PC-3 (cell line): ENCODE measurements around the gene MIPEP. TPM values are rescaled to one million over a fixed set of nuclear protein-coding genes. Genes with fewer than 3 reads are reported as not detected.
A peak's percentile ranks its signal among the peaks of the same experiment; 100 is the strongest.

Source experiments
- ATAC-seq: fragments of 200-7000 bp; cut with Tn5 transposase; 2 replicates; pipeline ENCODE4 v1.9.1; 2020; ENCODE audit warnings: mild to moderate bottlenecking, moderate library complexity
- BruUV-seq: library from RNA; stranded (reverse); fragments of 400-500 nt; replicated peaks from 2 replicates; lab custom pipeline; 2021; lab: Mats Ljungman, UMichigan
- CTCF ChIA-PET: fragments of 300-600 bp; sonication (Branson Sonifier 250); formaldehyde crosslinking; loops from one replicate; lab custom pipeline; 2022; ENCODE audit warnings: antibody characterized with exemption; lab: Charles Lee
- POLR2A ChIA-PET: fragments of 300-600 bp; sonication (Branson Sonifier 250); formaldehyde crosslinking; loops from one replicate; lab custom pipeline; 2022; ENCODE audit warnings: antibody characterized with exemption; ENCODE audit not compliant: unreplicated experiment; lab: Charles Lee
- DNase-seq: peaks from one replicate; pipeline ENCODE4 v3.0.0-alpha.2; 2015
- H2AFZ ChIP-seq: fragments of 300-600 bp; sonication (generic); 2 replicates; pipeline ENCODE4 v1.6.0; 2016; ENCODE audit warnings: antibody characterized with exemption, low read length
- H3F3A ChIP-seq: fragments of 300-600 bp; sonication (generic); one replicate; pipeline ENCODE4 v1.6.0; 2017; ENCODE audit warnings: antibody characterized with exemption, low read length, control low read depth, mild to moderate bottlenecking; ENCODE audit not compliant: unreplicated experiment
- H3K27ac ChIP-seq: fragments of 300-600 bp; sonication (generic); 2 replicates; pipeline ENCODE4 v1.5.1; 2016; ENCODE audit warnings: mild to moderate bottlenecking, low read length
- H3K27me3 ChIP-seq: fragments of 300-600 bp; sonication (generic); 2 replicates; pipeline ENCODE4 v1.6.1; 2016; ENCODE audit warnings: low read length, mixed read lengths
- H3K36me3 ChIP-seq: fragments of 300-600 bp; sonication (generic); 2 replicates; pipeline ENCODE4 v1.6.1; 2016; ENCODE audit warnings: low read depth, mixed run types, low read length, mixed read lengths
- H3K4me1 ChIP-seq: fragments of 300-600 bp; sonication (generic); 2 replicates; pipeline ENCODE4 v1.5.1; 2016; ENCODE audit warnings: low read length; ENCODE audit not compliant: insufficient read depth
- H3K4me2 ChIP-seq: fragments of 300-600 bp; sonication (generic); 2 replicates; pipeline ENCODE4 v1.6.0; 2016; ENCODE audit warnings: low read length
- H3K4me3 ChIP-seq: fragments of 300-600 bp; sonication (generic); 2 replicates; pipeline ENCODE4 v1.5.1; 2016; ENCODE audit warnings: mild to moderate bottlenecking, low read length, mixed read lengths
- H3K79me2 ChIP-seq: fragments of 300-600 bp; sonication (generic); 2 replicates; pipeline ENCODE4 v1.6.1; 2017; ENCODE audit warnings: low read length, mixed read lengths
- H3K9ac ChIP-seq: fragments of 300-600 bp; sonication (generic); 2 replicates; pipeline ENCODE4 v1.6.0; 2016; ENCODE audit warnings: mild to moderate bottlenecking, low read length
- H3K9me2 ChIP-seq: fragments of 300-600 bp; sonication (generic); replicated peaks from 2 replicates; pipeline ENCODE4 v1.6.1; 2016; ENCODE audit warnings: mixed run types, low read length, mixed read lengths
- H3K9me3 ChIP-seq: fragments of 300-600 bp; sonication (generic); 2 replicates; pipeline ENCODE4 v1.6.1; 2016; ENCODE audit warnings: low read length, mixed read lengths
- H4K20me1 ChIP-seq: fragments of 300-600 bp; sonication (generic); 2 replicates; pipeline ENCODE4 v1.6.1; 2016; ENCODE audit warnings: low read length, mixed read lengths
- CTCF ChIP-seq: fragments of 300-600 bp; sonication (generic); conservative IDR thresholded peaks from 2 replicates; pipeline ENCODE4 v1.5.1; 2017; ENCODE audit warnings: antibody characterized with exemption, low read depth, mild to moderate bottlenecking, low read length
- EZH2 ChIP-seq: fragments of 300-600 bp; sonication (generic); IDR thresholded peaks from one replicate; pipeline ENCODE4 v1.6.1; 2017; ENCODE audit warnings: antibody characterized with exemption, mild to moderate bottlenecking, low read length; ENCODE audit not compliant: unreplicated experiment
- EZH2phosphoT487 ChIP-seq: fragments of 300-600 bp; sonication (generic); IDR thresholded peaks from 2 replicates; pipeline ENCODE4 v1.6.1; 2018; ENCODE audit warnings: mild to moderate bottlenecking, antibody characterized with exemption, low read length, borderline replicate concordance
- intact Hi-C: fragments of 100-400 bp; cut with micrococcal nuclease; formaldehyde crosslinking; loops from 2 replicates; pipeline ENCODE4 v1.9.0; 2023
- total RNA-seq: library from RNA; depleted of rRNA; stranded (reverse); fragments of >200 nt; gene quantifications from 2 replicates; pipeline ENCODE4 v1.2.3, GENCODE V29; 2014

Gene MIPEP
- total RNA-seq, 1 experiment from 2014 or later: 30.5 TPM

- no peak for ATAC-seq
- BruUV-seq: no TSS peak
- H2AFZ ChIP-seq: no peak overlapping the region
- H4K20me1 ChIP-seq: no peaks in the 10 kb centered on the region
- H3K9me2 ChIP-seq: no peaks in the 10 kb centered on the region
- no peaks in the 10 kb centered on the region for H3K9me3 ChIP-seq
- H3K36me3 ChIP-seq: peaks cover 4% of the 10 kb centered on the region; the same call in 1 of the 2 replicates
- no peaks in the 10 kb centered on the region for H3K79me2 ChIP-seq
- ChIA-PET POLR2A (no interaction called here), CTCF (no interaction called here)
- intact Hi-C loops: no loop called here
- DNase-seq: no peak
- no peak overlapping the region for H3K4me3 ChIP-seq
- no peak for TF ChIP-seq CTCF
- TF ChIP-seq EZH2: no peak
- TF ChIP-seq EZH2phosphoT487: no peak
- H3K27me3 ChIP-seq: no peaks in the 10 kb centered on the region
- no peak overlapping the region for H3K9ac ChIP-seq
- H3K4me1 ChIP-seq: no peaks in the 10 kb centered on the region
- H3K27ac ChIP-seq: no peak overlapping the region
- no peak overlapping the region for H3K4me2 ChIP-seq
- no peaks in the 10 kb centered on the region for H3F3A ChIP-seq
Observed at GRCh38 chr13:23877286-23877685, 11.9 kb downstream of the MIPEP start.

GRCh38 chr13:23876265-23876664, 12.9 kb downstream of the MIPEP start:
- TF ChIP-seq CTCF (peak; percentile 64), EZH2phosphoT487 (no peak)
- BruUV-seq: no TSS peak
- ATAC-seq: peak; percentile 65
- Histone ChIP-seq H3K9me2 (no peaks in the 10 kb centered on the region), H3K27me3 (no peaks in the 10 kb centered on the region), H3K4me2 (no peak overlapping the region), H3K4me3 (no peak overlapping the region), H3K4me1 (peaks cover 4% of the 10 kb centered on the region), H3K9ac (no peak overlapping the region), H4K20me1 (no peaks in the 10 kb centered on the region), H3K79me2 (no peaks in the 10 kb centered on the region), H3K9me3 (no peaks in the 10 kb centered on the region), H3K27ac (no peak overlapping the region), H3F3A (no peaks in the 10 kb centered on the region), H3K36me3 (0 out of 2 replicates have a peak, but pooled peaks cover 4% of the 10 kb centered on the region), H2AFZ (no peak overlapping the region)
- intact Hi-C loops: no loop called here
- ChIA-PET CTCF (no interaction called here), POLR2A (no interaction called here)
- peak; percentile 47 for DNase-seq

DNA sequence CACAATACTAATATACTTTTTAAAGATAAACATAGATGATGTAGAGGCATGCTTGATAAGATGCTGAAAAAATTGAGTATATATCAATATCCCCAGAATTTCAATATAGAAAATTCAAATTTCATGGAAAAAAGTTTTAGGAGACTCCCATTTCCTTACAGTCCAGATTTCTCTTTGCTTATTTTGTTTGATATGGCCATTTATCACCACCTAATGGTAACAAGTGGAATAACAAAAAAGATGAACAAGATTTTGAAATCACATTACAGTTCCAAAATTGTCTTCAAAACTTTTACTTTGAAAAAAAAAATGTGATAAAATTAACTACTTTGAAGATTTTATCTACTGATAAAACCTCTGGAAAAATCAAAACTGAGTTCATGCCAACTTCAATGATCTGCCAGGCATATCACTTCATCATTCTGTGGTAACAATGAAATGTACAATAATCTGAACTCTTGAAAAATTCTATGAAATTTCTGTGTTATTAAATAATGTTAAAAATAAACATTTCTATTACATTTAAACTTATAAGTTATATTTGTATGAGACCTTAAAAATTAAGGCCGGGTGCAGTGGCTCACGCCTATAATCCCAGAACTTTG, 17.5 kb downstream of the MIPEP start:
- H3K9ac ChIP-seq: peak overlapping the region; percentile 42
- peak; percentile 58 for DNase-seq
- peaks cover 44% of the 10 kb centered on the region for H3K4me1 ChIP-seq
- CTCF ChIA-PET: no interaction called here
- H2AFZ ChIP-seq: no peak overlapping the region
- TF ChIP-seq EZH2phosphoT487 (no peak), CTCF (peak; percentile 74)
- H3K79me2 ChIP-seq: no peaks in the 10 kb centered on the region
- peaks cover 5% of the 10 kb centered on the region for H3F3A ChIP-seq
- BruUV-seq: no TSS peak
- H3K4me3 ChIP-seq: no peak overlapping the region
- POLR2A ChIA-PET: no interaction called here
- no peaks in the 10 kb centered on the region for H4K20me1 ChIP-seq
- no peaks in the 10 kb centered on the region for H3K36me3 ChIP-seq
- H3K27me3 ChIP-seq: no peaks in the 10 kb centered on the region
- H3K9me3 ChIP-seq: no peaks in the 10 kb centered on the region
- H3K4me2 ChIP-seq: no peak overlapping the region
- intact Hi-C loops: loop anchor here (1.0 to 2.0 kb wide), 3 partner anchors 156 to 405 kb away; no protein-coding TSS in a partner anchor
- no peak for ATAC-seq
- H3K9me2 ChIP-seq: no peaks in the 10 kb centered on the region
- peak overlapping the region; percentile 62 for H3K27ac ChIP-seq
